CD4-positive, alpha-beta T cell treated with Interleukin-2 at 100 ng/mL for 4 hours (primary cell): ENCODE results near the gene BSCL2.
"Not testable (repeated sequence)": the region's sequence is repeated elsewhere in the genome, so short reads cannot be mapped to it uniquely, and the experiment has no call there.

ENCODE experiments used
- DNase-seq: peaks from one replicate; pipeline ENCODE4 v3.0.0-alpha.2; 2020; ENCODE audit warnings: low spot score

The BSCL2 gene

GRCh38 chr11:62687508-62688396, 19.5 kb downstream of the BSCL2 start:
- DNase-seq, result no peak

GRCh38 chr11:62682518-62682917, 24.7 kb downstream of the BSCL2 start:
- no peak for DNase-seq

GRCh38 chr11:62680825-62681240, 26.4 kb downstream of the BSCL2 start:
- DNase-seq, result peak; percentile 57

- peak; percentile 86 for DNase-seq
These were observed 28.2 kb downstream of the BSCL2 start, which contains the start of gene UBXN1 for GRCh38 chr11:62678770-62679696. Gene UBXN1 (minus strand): TSS chr11:62679073. CDS start chr11:62678923, 150 bp downstream.

- DNase-seq, result no peak
These were observed 28.8 kb downstream of the BSCL2 start for GRCh38 chr11:62678433-62678769.

GRCh38 chr11:62677714-62678113, 29.5 kb downstream of the BSCL2 start:
- DNase-seq, result no peak

- no peak for DNase-seq
These were observed 30.1 kb downstream of the BSCL2 start for GRCh38 chr11:62677156-62677555.

- no peak for DNase-seq
These were observed 30.5 kb downstream of the BSCL2 start for GRCh38 chr11:62676698-62677097.

GRCh38 chr11:62675415-62675814, 31.8 kb downstream of the BSCL2 start:
- not testable (repeated sequence) for DNase-seq

- DNase-seq, result no peak
These were observed 34.1 kb downstream of the BSCL2 start for GRCh38 chr11:62673196-62673525.

GRCh38 chr11:62671608-62672389, 35.4 kb downstream of the BSCL2 start, which contains the start of the genes LBHD1 and UQCC3:
Gene LBHD1 (minus strand): TSS chr11:62672267. CDS start chr11:62670031, 2,236 bp downstream.
Gene UQCC3 (plus strand): TSS chr11:62671673. CDS start chr11:62671746, 73 bp downstream.
- peak; percentile 84 for DNase-seq

GRCh38 chr11:62671236-62671607, 36.0 kb downstream of the BSCL2 start:
- DNase-seq, result no peak

- DNase-seq, result no peak
These were observed 37.6 kb downstream of the BSCL2 start for GRCh38 chr11:62669420-62670161.

- DNase-seq, result no peak
These were observed 39.8 kb downstream of the BSCL2 start for GRCh38 chr11:62667460-62667859.

GRCh38 chr11:62666259-62666926, 40.8 kb downstream of the BSCL2 start:
- no peak for DNase-seq

- DNase-seq, result peak; percentile 75
These were observed 41.5 kb downstream of the BSCL2 start for GRCh38 chr11:62665599-62666258.

- peak; percentile 97 for DNase-seq
These were observed 42.1 kb downstream of the BSCL2 start, which contains the start of the genes C11orf98 and CSKMT for GRCh38 chr11:62665075-62665598. Gene C11orf98 (minus strand): TSS chr11:62665210. CDS start chr11:62665169, 41 bp downstream. Gene CSKMT (plus strand): TSS chr11:62665312. CDS start chr11:62665880, 568 bp downstream.

- peak; percentile 54 for DNase-seq
These were observed 42.7 kb downstream of the BSCL2 start for GRCh38 chr11:62664405-62665074.
